ENCODE measurements around the gene EFNA5.

Gene EFNA5

GRCh38 chr5:107474361-107474715 lies 196.4 kb downstream of the EFNA5 start:
- H3K4me3 ChIP-seq (ENCODE audit: low read length), result no peak overlapping the region
- no peak for DNase-seq (ENCODE audit: low read depth)
- TF ChIP-seq CTCF (conservative IDR thresholded peaks at IDR 0.05; ENCODE audit: low read length), result no peak

- no peak for DNase-seq (ENCODE audit: low read depth)
- TF ChIP-seq CTCF (conservative IDR thresholded peaks at IDR 0.05; ENCODE audit: low read length), result no peak
- no peak overlapping the region for H3K4me3 ChIP-seq (ENCODE audit: low read length)
These were observed 198.1 kb downstream of the EFNA5 start for GRCh38 chr5:107472620-107473064.

GRCh38 chr5:107470295-107470582 lies 200.5 kb downstream of the EFNA5 start:
- TF ChIP-seq CTCF (conservative IDR thresholded peaks at IDR 0.05; ENCODE audit: low read length), result no peak
- no peak overlapping the region for H3K4me3 ChIP-seq (ENCODE audit: low read length)
- DNase-seq (ENCODE audit: low read depth), result no peak

GRCh38 chr5:107469485-107470294 lies 201.0 kb downstream of the EFNA5 start:
- H3K4me3 ChIP-seq (ENCODE audit: low read length), result no peak overlapping the region
- peak; percentile 73 for DNase-seq (ENCODE audit: low read depth)
- TF ChIP-seq CTCF (conservative IDR thresholded peaks at IDR 0.05; ENCODE audit: low read length), result no peak

- DNase-seq (ENCODE audit: low read depth), result no peak
- TF ChIP-seq CTCF (conservative IDR thresholded peaks at IDR 0.05; ENCODE audit: low read length), result no peak
- no peak overlapping the region for H3K4me3 ChIP-seq (ENCODE audit: low read length)
These were observed 201.7 kb downstream of the EFNA5 start for GRCh38 chr5:107469064-107469463.

GRCh38 chr5:107468276-107468675 lies 202.5 kb downstream of the EFNA5 start:
- TF ChIP-seq CTCF (conservative IDR thresholded peaks at IDR 0.05; ENCODE audit: low read length), result no peak
- no peak overlapping the region for H3K4me3 ChIP-seq (ENCODE audit: low read length)
- no peak for DNase-seq (ENCODE audit: low read depth)

GRCh38 chr5:107467137-107467932 lies 203.4 kb downstream of the EFNA5 start:
- no peak for DNase-seq (ENCODE audit: low read depth)
- no peak for TF ChIP-seq CTCF (conservative IDR thresholded peaks at IDR 0.05; ENCODE audit: low read length)

More at GRCh38 chr5:107467137-107467932, 203.4 kb downstream of the EFNA5 start:
- no peak overlapping the region for H3K4me3 ChIP-seq (ENCODE audit: low read length)

Measured in AG10803 (cell line).